Activated naive CD8-positive, alpha-beta T cell treated with anti-CD3 and anti-CD28 coated beads for 36 hours (primary cell): Measurements from ENCODE around the gene RSPH4A. TPM values are rescaled to one million over a fixed set of nuclear protein-coding genes. Genes with fewer than 3 reads are reported as not detected.
A peak's percentile ranks its signal among the peaks of the same experiment; 100 is the strongest.
"Not testable (repeated sequence)": the region's sequence is repeated elsewhere in the genome, so short reads cannot be mapped to it uniquely, and the experiment has no call there.

ENCODE experiments used
- DNase-seq: peaks from one replicate; pipeline ENCODE4 v3.0.0; 2021
- H3K27ac Mint-ChIP-seq: one replicate; pipeline ENCODE4 v1.8.0; 2022; ENCODE audit warnings: mild to moderate bottlenecking, moderate library complexity, mixed read lengths
- H3K27me3 Mint-ChIP-seq: one replicate; pipeline ENCODE4 v1.8.0; 2022; ENCODE audit warnings: mild to moderate bottlenecking, mixed read lengths
- H3K36me3 Mint-ChIP-seq: one replicate; pipeline ENCODE4 v1.8.0; 2021; ENCODE audit warnings: mild to moderate bottlenecking, mixed read lengths
- H3K4me1 Mint-ChIP-seq: one replicate; pipeline ENCODE4 v1.8.0; 2021; ENCODE audit warnings: mixed read lengths
- H3K4me3 Mint-ChIP-seq: one replicate; pipeline ENCODE4 v1.8.0; 2022; ENCODE audit warnings: mild to moderate bottlenecking, moderate library complexity, mixed read lengths
- H3K9me3 Mint-ChIP-seq: one replicate; pipeline ENCODE4 v1.8.0; 2022; ENCODE audit warnings: mixed read lengths
- total RNA-seq, 2 experiments: library from RNA; stranded (reverse); gene quantifications; one replicate each; pipeline ENCODE4 v1.2.3, GENCODE V29; 2021

RSPH4A gene
- total RNA-seq, 2 experiments from 2014 or later, result 0.23 to 0.44 TPM

DNA sequence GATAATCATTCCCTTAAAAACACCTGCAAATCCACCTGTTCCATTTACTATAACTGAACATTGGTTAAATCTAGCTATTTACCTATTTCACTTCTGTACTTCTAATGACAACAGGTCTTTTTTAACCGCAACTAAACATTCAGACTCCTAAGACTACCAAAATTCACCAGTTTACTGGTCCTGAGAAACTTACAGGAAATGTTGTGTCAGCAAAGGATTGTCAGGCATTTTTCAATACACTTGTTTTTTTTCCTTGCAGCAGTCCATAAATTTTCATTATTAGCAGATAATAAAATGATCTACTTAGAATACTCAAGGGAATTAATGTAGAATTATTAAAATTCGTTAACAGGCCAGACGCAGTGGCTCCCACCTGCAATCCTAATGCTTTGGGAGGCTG lies 47.0 kb downstream of the RSPH4A start:
- H3K4me1 Mint-ChIP-seq, result peaks cover 45% of the 10 kb centered on the region
- H3K36me3 Mint-ChIP-seq, result peaks cover 44% of the 10 kb centered on the region
- no peak overlapping the region for H3K4me3 Mint-ChIP-seq
- no peaks in the 10 kb centered on the region for H3K9me3 Mint-ChIP-seq
- H3K27me3 Mint-ChIP-seq, result no peaks in the 10 kb centered on the region
- no peak for DNase-seq
- no peak overlapping the region for H3K27ac Mint-ChIP-seq

DNA sequence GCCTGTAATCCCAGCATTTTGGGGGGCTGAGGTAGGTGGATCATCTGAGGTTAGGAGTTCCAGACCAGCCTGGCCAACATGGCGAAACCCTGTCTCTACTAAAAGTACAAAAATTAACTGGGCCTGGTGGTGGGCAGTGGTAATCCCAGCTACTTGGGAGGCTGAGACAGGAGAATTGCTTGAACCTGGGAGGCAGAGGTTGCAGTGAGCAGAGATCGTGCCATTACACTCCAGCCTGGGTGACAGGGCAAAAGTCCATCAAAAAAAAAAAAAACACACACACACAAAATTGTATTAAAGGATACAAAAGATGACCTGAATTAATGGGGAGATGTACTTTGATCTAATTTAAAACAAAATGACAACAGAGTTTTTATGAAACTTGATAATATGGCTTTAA lies 47.9 kb downstream of the RSPH4A start:
- H3K4me1 Mint-ChIP-seq, result peaks cover 45% of the 10 kb centered on the region
- H3K27me3 Mint-ChIP-seq, DNase-seq, H3K9me3 Mint-ChIP-seq: not testable (repeated sequence)
- H3K27ac Mint-ChIP-seq, result peak overlapping the region; percentile 16
- H3K4me3 Mint-ChIP-seq, result peak overlapping the region; percentile 47
- H3K36me3 Mint-ChIP-seq, result peaks cover 44% of the 10 kb centered on the region

DNA sequence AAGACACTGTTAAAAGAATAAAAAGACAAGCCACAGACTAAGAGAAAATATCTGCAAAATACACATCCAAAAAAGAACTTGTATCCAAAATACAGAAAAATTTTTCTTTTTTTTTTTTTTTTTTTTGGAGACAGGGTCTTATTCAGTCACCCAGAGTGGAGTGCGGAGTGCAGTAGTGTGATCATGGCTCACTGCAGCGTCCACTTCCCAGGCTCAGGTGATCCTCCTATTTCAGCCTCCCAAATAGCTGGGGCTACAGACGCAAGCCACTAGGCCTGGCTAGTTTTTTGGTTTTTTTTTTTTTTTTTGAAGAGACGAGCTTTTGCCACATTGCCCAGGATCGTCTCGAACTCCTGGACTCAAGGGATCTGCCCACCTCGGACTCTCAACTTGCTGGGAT lies 49.2 kb downstream of the RSPH4A start:
- peaks cover 45% of the 10 kb centered on the region for H3K4me1 Mint-ChIP-seq
- peak overlapping the region; percentile 42 for H3K27ac Mint-ChIP-seq
- no peak for DNase-seq
- H3K4me3 Mint-ChIP-seq, result peak overlapping the region; percentile 65
- no peaks in the 10 kb centered on the region for H3K9me3 Mint-ChIP-seq
- H3K27me3 Mint-ChIP-seq, result no peaks in the 10 kb centered on the region
- H3K36me3 Mint-ChIP-seq, result peaks cover 39% of the 10 kb centered on the region

DNA sequence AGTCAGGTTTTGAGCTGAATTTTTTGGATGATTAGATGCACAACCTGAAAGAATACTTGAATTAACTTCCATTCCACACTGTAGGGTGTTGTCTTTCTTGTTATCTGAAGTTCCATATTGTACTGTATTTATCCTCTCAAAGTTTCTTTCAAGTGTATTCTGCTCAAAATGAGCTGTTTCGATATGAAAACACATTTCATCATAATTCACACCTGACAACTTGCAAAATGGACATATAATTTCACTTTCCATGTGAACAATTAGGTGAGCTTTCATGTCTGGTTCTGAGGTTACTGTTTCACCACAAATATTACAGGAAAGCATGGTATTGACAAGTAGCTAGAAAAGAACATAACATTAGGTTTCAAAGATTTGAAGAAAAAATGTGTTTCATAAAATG lies 50.6 kb downstream of the RSPH4A start:
- no peaks in the 10 kb centered on the region for H3K9me3 Mint-ChIP-seq
- H3K27me3 Mint-ChIP-seq, result no peaks in the 10 kb centered on the region
- H3K36me3 Mint-ChIP-seq, result peaks cover 33% of the 10 kb centered on the region
- peak overlapping the region; percentile 63 for H3K4me3 Mint-ChIP-seq
- peaks cover 38% of the 10 kb centered on the region for H3K4me1 Mint-ChIP-seq
- peak overlapping the region; percentile 71 for H3K27ac Mint-ChIP-seq
- no peak for DNase-seq

DNA sequence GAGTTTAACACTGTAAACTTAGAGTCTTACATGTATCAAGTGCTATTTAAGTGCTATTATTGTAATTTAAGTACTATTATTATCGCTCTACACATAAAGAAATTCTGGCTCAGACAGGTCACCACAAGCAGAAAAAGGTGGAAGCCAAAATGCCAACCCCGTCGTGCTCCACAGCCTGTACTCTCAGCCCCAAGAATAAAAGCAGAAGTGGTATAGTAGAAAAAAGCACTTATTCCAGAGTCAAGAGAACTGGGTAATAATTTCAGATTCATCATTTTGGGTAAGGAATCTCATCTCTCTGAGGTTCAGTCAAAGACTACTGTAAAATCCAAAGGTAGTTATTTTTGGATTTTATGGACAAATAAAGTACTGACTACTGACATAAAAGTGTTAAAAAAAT lies 51.3 kb downstream of the RSPH4A start:
- no peak for DNase-seq
- Mint-ChIP-seq H3K4me1 (peaks cover 32% of the 10 kb centered on the region), H3K27me3 (no peaks in the 10 kb centered on the region), H3K4me3 (peak overlapping the region; percentile 100), H3K36me3 (peaks cover 28% of the 10 kb centered on the region), H3K9me3 (no peaks in the 10 kb centered on the region), H3K27ac (peak overlapping the region; percentile 97)

DNA sequence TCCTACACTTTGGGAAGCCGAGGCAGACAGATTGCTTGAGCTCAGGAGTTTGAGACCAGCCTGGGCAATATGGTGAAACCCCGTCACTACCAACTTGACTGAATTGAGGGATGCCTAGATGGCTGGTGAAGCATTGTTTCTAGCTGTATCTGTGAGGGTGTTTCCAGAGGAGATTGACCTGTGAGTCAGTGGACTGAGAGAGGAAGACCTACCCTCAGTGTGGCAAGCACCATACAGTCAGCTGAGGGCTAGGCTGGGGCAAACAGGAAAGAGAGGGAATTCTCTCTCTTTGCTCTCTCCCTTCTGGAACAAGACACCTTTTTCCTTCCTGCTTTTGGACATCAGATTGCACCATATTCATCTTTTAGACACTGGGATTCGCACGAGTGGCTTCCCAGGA lies 56.0 kb downstream of the RSPH4A start:
- H3K27ac Mint-ChIP-seq, result no peak overlapping the region
- H3K4me3 Mint-ChIP-seq, result no peak overlapping the region
- DNase-seq, result no peak
- H3K9me3 Mint-ChIP-seq, result no peaks in the 10 kb centered on the region
- H3K36me3 Mint-ChIP-seq, result peaks cover 2% of the 10 kb centered on the region
- peaks cover 3% of the 10 kb centered on the region for H3K4me1 Mint-ChIP-seq
- H3K27me3 Mint-ChIP-seq, result no peaks in the 10 kb centered on the region

DNA sequence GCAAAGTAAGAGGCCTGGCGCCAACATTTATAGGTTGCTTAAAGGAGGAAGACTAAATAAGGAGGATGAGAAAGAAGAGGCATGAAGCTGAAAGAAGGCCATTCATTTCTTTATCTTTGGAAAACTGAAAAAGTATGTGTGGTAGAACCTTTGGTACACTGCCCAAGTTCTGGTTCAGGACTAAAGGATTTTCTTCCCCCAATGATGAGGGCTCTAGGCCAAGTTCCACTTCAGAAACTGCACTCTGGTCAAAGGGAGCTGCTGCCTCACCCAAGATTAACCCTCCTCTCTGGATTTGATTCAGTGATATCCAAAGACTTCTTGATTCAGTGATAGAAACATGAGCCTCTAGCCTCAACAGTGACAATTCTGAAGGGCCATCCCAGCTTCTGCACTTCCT lies 59.7 kb downstream of the RSPH4A start:
- Mint-ChIP-seq H3K27me3 (no peaks in the 10 kb centered on the region), H3K4me3 (no peak overlapping the region), H3K36me3 (no peaks in the 10 kb centered on the region)

DNA sequence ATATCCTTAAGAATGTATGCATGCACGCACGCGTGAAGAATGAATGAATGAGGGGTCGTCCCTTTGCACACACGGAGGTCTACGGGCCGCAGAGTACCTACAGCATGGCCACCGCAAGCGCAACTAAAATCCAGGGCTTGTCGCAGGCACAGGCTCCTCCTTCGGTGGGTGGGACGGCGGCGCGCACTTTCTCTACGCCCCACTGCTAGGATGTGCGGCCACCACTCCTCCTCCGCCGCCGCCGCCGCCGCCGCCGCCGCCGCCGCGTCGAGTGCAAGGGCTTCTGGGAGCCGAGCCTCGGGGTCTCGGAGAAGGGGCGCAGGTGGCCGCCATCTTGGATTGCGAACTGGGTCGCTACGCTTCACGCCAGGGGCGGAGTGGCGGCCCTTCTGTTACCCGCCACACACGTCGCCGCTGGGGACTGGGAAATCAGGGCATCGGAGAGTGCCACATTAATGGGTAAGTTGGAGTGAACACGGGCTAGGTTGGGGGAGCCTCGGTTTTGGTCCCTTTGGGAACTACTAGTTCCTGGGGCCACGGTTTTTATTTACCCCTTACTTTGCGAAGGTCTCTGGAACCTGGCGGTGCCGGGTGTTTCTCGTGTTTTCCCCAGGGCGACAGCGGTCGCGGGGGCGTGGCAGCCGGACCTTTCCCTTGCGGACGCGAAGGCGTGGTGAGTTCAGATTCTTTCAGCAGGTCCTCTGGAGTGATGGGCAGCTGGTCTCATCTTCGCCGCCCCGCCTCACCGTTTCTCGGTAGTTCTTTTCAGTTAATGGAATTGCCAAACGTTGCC lies 64.8 kb downstream of the RSPH4A start, which contains the start of gene KPNA5:
Gene KPNA5, plus strand, starts transcription at position 332 of the 793 bp plus-strand sequence. Its CDS starts 124 bp downstream, at position 456.
- H3K4me1 Mint-ChIP-seq, result peaks cover 21% of the 10 kb centered on the region

More for the DNA sequence above, 59.7 kb downstream of the RSPH4A start:
- Mint-ChIP-seq H3K27ac (no peak overlapping the region), H3K9me3 (no peaks in the 10 kb centered on the region), H3K4me1 (peaks cover 5% of the 10 kb centered on the region)
- DNase-seq, result no peak

DNA sequence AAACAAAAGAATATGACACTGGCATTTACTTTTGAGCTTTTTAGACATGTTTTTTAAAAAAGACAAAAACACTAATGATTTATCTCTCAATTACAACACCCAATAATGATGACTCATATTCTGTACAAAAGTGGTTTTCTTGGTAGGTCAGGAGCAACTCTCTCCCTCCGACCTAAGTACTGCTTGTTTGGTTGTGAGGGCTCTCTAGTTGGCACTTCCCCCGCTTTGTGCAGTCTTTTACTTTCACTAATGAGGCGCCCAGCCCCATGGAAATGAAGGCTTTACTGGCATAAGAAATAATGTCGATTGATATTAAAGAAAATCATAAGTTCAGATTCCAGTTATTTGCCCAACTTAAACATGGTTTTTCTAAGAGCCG lies 66.0 kb downstream of the RSPH4A start:
- peaks cover 32% of the 10 kb centered on the region for H3K4me1 Mint-ChIP-seq
- H3K27me3 Mint-ChIP-seq, result no peaks in the 10 kb centered on the region
- H3K9me3 Mint-ChIP-seq, result peaks cover 3% of the 10 kb centered on the region
- peak overlapping the region; percentile 89 for H3K27ac Mint-ChIP-seq
- H3K36me3 Mint-ChIP-seq, result peaks cover 33% of the 10 kb centered on the region
- peak overlapping the region; percentile 98 for H3K4me3 Mint-ChIP-seq
- peak; percentile 45 for DNase-seq

More for the DNA sequence above, 64.8 kb downstream of the RSPH4A start, which contains the start of gene KPNA5:
- Mint-ChIP-seq H3K9me3 (peaks cover 3% of the 10 kb centered on the region), H3K27ac (peak within 1 kb of the TSS; percentile 99), H3K36me3 (peaks cover 27% of the 10 kb centered on the region), H3K27me3 (no peaks in the 10 kb centered on the region), H3K4me3 (peak within 1 kb of the TSS; percentile 98)
- DNase-seq, result peak; percentile 92

Other genes starting within 250 kb of the RSPH4A start
- gene DSE, start 245.5 kb upstream of the RSPH4A start, total RNA-seq, result 1 to 10 TPM; 3.2 to 4.9 TPM
- gene CALHM6, start 155.1 kb upstream of the RSPH4A start, total RNA-seq, result 1 to 10 TPM; 5.6 to 7.4 TPM
- not detected for gene CALHM5, start 104.8 kb upstream of the RSPH4A start, total RNA-seq
- not detected for gene TRAPPC3L, start 70.8 kb upstream of the RSPH4A start, total RNA-seq
- gene CALHM4, start 62.7 kb upstream of the RSPH4A start, total RNA-seq, result not detected
- 10 to 100 TPM; 52.2 to 52.5 TPM for gene RWDD1, start 45.0 kb upstream of the RSPH4A start, total RNA-seq
- 10 to 100 TPM; 22.4 to 24.5 TPM for gene ZUP1, start 52.3 kb downstream of the RSPH4A start, total RNA-seq
- 10 to 100 TPM in 1 of 2 experiments, 1 to 10 TPM in 1; 9.0 to 11.5 TPM for gene KPNA5, start 64.7 kb downstream of the RSPH4A start, total RNA-seq
- not detected for gene FAM162B, start 149.2 kb downstream of the RSPH4A start, total RNA-seq
- gene GPRC6A, start 212.6 kb downstream of the RSPH4A start, total RNA-seq, result not detected